Dedifferentiated amniotic fluid mesenchymal stem cell (primary cell): Measurements from ENCODE around the gene DRD1.
"Not testable (repeated sequence)": the region's sequence is repeated elsewhere in the genome, so short reads cannot be mapped to it uniquely, and the experiment has no call there.

Experiments used
- DNase-seq: peaks from one replicate; pipeline ENCODE4 v3.0.0-alpha.2; 2016; ENCODE audit errors: extremely low spot score

Gene DRD1

DNA sequence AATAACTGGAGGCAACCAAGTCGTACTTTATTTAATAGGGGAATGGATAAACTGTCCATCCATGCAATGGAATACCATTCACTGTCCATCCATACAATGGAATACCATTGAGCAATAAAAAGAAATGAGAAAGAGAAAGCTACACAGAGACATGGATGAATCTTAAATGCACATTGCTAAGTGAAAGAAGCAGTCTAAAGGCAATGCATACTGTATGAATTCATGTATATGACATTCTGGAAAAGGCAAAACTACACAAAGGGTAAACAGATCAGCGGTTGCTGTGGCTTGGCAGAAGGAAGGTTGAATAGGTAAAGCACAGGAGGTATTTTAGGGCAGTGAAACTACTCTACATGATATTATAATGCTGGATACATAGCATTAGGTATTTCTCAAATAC is 16.2 kb downstream of the DRD1 start:
- DNase-seq, result no peak

DNA sequence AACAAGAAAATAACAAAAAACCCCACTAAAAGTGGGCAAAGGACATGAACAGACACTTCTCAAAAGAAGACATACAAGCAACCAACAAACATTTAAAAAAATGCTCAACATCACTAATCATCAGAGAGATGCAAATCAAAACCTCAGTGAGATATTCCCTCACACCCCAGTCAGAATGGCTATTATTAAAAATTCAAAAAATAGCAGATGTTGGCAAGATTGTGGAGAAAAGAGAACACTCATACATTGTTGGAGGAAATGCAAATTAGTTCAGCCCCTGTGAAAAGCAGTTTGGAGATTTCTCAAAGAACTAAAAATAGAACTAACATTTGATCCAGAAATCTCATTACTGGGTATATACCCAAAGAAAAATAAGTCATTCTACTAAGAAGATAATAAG is 19.4 kb downstream of the DRD1 start:
- DNase-seq, result not testable (repeated sequence)

GRCh38 chr5:175422058-175422457 is 21.9 kb downstream of the DRD1 start:
- no peak for DNase-seq

DNA sequence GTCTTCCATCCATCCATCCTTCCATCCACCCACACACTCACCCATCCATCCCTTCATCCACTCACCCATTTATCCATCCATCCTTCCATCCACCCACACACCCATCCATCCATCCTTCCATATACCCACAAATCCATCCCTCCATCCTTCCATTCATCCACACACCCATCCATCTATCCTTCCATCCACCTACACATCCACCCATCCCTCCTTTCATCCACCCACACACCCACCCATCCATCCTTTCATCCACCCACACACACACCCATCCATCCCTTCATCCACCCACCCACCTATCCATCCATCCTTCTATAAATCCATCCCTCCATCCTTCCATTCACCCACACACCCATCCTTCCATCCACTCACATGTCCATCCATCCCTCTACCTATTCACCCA is 23.6 kb downstream of the DRD1 start:
- no peak for DNase-seq

- no peak for DNase-seq
These were observed 25.7 kb downstream of the DRD1 start for GRCh38 chr5:175418251-175418650.

GRCh38 chr5:175417384-175417783 is 26.6 kb downstream of the DRD1 start:
- no peak for DNase-seq

DNA sequence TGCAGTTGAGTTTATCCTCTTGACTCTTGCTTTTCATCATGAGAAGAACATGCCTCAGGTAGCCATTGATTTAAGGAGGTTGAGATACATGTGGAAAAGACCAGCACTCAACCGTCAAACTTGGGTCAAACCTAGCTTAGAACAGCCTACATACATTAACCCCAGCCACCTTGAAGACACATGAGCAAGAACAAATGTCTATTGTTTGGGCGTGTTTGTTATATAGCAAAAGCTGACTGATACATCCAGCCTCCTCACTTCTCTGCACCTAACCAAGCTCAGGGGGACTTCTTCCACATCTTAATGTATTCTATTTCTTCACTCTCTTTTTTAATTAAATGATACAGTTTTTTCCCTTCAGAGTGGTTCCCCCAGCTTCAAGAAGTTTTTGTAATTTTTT is 28.7 kb downstream of the DRD1 start:
- DNase-seq, result no peak

DNA sequence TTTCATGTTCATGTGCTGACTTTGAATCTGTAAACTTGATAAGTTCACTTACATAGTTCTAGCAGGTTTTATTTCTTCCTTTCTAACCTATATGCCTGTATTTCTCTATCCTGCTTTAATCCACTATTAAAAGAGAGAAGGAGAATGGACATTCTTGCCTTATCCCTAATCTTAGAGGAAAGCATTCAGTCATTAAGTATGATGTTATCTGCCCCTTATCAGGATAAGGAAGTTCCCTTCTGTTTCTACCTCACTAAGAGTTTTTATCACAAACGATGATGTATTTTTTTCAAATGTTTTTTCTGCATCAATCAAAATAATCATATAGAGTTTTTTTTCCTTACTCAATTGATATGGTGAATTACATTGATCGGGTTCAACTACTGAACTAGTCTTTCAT is 33.1 kb downstream of the DRD1 start:
- DNase-seq, result no peak

DNA sequence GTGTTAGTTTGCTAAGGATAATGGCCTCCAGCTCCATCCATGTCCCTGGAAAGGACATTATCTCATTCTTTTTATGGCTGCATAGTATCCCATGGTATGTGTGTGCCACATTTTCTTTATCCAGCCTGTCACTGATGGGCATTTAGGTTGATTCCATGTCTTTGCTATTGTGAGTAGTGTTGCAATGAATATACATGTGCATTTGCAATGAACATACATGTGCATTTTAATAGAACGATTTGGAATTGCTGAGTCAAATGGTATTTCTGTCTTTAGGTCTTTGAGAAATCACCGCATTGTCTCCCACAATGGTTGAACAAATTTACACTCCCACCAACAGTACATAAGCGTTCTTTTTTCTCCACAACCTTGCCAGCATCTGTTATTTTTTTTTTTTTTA is 37.7 kb downstream of the DRD1 start:
- DNase-seq, result no peak

- DNase-seq, result not testable (repeated sequence)
These were observed 46.2 kb downstream of the DRD1 start for GRCh38 chr5:175397590-175398297.

- DNase-seq, result not testable (repeated sequence)
These were observed 48.6 kb downstream of the DRD1 start for GRCh38 chr5:175395430-175395829.

- DNase-seq, result no peak
These were observed 49.4 kb downstream of the DRD1 start for GRCh38 chr5:175394601-175395000.

DNA sequence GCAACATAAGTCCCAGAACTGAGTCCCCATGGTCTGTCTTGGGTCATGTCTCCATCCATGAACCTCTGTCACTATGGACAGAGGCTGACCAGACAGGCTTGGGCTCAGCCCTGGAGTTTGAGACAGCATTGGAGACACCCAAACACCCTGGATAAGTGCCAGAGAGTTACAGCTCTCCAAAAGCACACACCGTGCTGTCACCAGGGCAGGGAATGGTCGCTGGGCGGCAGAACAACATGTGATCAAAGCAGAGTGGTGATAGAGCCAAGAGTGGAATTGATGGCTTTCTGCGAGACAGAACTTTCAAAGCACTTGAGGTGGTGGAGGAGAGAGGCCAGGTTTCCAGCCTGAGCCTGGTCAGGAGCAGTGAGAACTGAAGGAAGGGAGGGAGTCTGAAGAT is 50.1 kb downstream of the DRD1 start:
- no peak for DNase-seq

DNA sequence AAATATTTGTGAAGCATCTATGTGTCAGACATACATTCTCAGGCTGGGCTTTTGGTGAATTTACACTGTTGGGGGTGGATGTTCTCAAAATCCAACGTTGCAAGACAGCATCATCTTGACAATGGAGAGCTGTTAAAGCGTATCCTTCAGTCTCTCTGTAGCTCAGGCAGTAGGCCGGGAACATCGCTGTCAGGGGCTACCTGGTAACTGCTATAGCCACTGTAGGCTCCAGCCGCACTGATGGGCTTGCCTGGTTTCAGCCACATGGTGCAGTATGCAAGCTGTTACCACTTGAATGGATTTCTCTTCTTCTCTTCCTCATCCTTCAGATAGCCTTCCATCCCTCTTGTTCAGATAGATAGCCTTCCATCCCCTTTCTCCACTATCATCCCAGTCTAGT is 51.7 kb downstream of the DRD1 start:
- no peak for DNase-seq

- no peak for DNase-seq
These were observed 53.5 kb downstream of the DRD1 start for GRCh38 chr5:175390352-175391083.
